HAP-1 (cell line): Measurements from ENCODE around the gene NOSIP.

Experiments used
- DNase-seq, 2 experiments: peaks; one replicate each; pipeline ENCODE4 v3.0.0-alpha.2; 2016 to 2020; ENCODE audit warnings: low spot score in 2 of 2
- H3K27me3 ChIP-seq: fragments of 250-450 bp; sonication (Bioruptor Pico); 2 replicates; pipeline ENCODE4 v1.5.1; 2020; ENCODE audit warnings: low read depth, mild to moderate bottlenecking, moderate library complexity
- H3K36me3 ChIP-seq: fragments of 250-450 bp; sonication (Bioruptor Pico); replicated peaks from 2 replicates; pipeline ENCODE4 v1.5.1; 2020; ENCODE audit warnings: mild to moderate bottlenecking
- H3K4me1 ChIP-seq: fragments of 250-450 bp; sonication (Bioruptor Pico); 2 replicates; pipeline ENCODE4 v1.5.1; 2020; ENCODE audit warnings: mild to moderate bottlenecking
- H3K4me3 ChIP-seq: fragments of 250-450 bp; sonication (Bioruptor Pico); 2 replicates; pipeline ENCODE4 v1.5.1; 2020; ENCODE audit warnings: mild to moderate bottlenecking, moderate library complexity
- H3K9me3 ChIP-seq: fragments of 250-450 bp; sonication (Bioruptor Pico); 2 replicates; pipeline ENCODE4 v1.5.1; 2020; ENCODE audit warnings: mild to moderate bottlenecking, moderate library complexity
- in situ Hi-C: fragments of 300-500 bp; cut with MboI; formaldehyde crosslinking; loops from 3 replicates; pipeline ENCODE4 v1.14.3; 2020; ENCODE audit warnings: low sequenced_read_pairs, inconsistent platforms, mixed read lengths

The NOSIP gene

DNA sequence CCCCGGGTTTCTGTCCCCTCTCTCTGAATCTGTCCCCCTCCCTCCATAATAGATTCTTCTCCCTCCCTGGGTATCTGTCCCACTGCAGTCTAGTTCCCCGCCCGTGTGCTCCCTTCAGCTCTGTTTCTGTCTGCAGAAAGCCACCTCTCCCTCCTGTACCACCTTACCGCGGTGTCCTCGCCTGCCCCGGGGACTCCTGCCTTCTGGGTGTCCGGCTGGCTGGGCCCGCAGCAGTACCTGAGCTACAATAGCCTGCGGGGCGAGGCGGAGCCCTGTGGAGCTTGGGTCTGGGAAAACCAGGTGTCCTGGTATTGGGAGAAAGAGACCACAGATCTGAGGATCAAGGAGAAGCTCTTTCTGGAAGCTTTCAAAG, 66.6 kb downstream of the NOSIP start:
- no peaks in the 10 kb centered on the region for H3K27me3 ChIP-seq
- H3K4me1 ChIP-seq, result no peaks in the 10 kb centered on the region
- in situ Hi-C loops, result no loop called here
- no peaks in the 10 kb centered on the region for H3K9me3 ChIP-seq
- DNase-seq, result no peak
- peak overlapping the region; percentile 25; the same call in 1 of the 2 replicates for H3K4me3 ChIP-seq
- no peaks in the 10 kb centered on the region for H3K36me3 ChIP-seq

DNA sequence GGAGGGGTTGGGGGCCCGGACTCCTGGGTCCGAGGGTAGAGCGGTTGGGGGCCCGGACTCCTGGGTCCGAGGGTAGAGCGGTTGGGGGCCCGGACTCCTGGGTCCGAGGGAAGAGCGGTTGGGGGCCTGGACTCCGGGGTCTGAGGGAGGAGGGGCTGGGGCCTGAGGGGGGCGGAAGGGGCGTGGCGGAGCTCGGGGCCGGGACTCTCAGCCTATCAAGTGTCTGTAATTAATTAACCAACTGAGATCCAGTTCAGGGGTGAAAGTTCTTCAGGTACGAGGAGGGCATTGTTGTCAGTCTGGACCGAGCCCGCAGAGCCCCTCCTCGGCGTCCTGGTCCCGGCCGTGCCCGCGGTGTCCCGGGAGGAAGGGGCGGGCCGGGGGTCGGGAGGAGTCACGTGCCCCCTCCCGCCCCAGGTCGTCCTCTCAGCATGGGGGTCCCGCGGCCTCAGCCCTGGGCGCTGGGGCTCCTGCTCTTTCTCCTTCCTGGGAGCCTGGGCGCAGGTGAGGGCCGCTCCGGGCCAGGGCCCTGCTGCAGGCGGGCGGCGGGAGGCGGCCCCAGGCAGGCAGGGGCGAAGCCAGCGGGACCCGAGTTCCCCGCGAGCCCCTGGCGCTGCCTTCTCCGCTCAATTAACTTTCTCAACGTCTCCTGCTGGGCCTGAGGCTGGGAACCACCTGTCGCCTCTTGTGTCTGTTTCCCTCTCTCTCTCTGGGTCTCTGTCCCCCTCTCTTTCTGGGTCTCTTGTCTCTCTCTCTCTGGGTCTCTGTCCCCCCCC, 67.2 kb downstream of the NOSIP start:
- Histone ChIP-seq H3K36me3 (no peaks in the 10 kb centered on the region), H3K27me3 (no peaks in the 10 kb centered on the region), H3K4me3 (peak overlapping the region; percentile 25), H3K9me3 (no peaks in the 10 kb centered on the region), H3K4me1 (no peaks in the 10 kb centered on the region)
- DNase-seq, result peak in 1 of 2 experiments; percentile 30
- in situ Hi-C loops, result no loop called here

DNA sequence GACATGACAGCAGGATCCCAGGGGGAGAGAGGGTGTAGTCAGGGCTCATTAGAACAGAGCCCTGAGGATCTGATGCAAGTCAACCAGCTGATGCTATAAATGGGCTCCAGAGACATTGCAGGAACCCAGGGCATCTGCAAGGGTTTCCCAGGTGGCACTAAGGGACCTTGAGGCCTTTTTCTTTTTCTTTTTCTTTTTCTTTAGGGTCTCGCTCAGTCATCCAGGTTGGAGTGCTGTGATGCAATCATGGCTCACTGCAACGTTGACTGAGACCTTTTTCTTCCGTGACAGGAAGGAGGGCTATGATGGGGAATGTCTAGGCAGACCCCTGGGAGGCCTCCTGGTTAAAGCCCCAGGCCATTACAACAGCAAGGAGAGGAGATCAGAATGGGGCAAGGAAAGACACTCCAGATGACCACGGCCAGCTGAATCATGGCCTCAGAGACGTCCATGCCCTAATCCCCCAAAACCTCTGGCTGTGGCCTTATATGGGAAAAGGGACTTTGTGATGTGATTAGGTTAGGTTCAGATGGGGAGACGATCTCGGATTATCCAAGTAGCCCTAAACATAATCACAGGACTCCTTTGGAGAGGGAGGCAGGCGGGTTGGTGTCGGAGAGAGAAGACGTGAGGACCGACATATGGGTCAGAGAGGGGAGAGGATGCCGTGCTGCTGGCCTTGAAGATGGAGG, 72.4 kb downstream of the NOSIP start:
- in situ Hi-C loops, result no loop called here
- H3K36me3 ChIP-seq, result no peaks in the 10 kb centered on the region
- peaks cover 9% of the 10 kb centered on the region for H3K4me1 ChIP-seq
- no peaks in the 10 kb centered on the region for H3K9me3 ChIP-seq
- no peak overlapping the region for H3K4me3 ChIP-seq
- no peak for DNase-seq
- H3K27me3 ChIP-seq, result no peaks in the 10 kb centered on the region

DNA sequence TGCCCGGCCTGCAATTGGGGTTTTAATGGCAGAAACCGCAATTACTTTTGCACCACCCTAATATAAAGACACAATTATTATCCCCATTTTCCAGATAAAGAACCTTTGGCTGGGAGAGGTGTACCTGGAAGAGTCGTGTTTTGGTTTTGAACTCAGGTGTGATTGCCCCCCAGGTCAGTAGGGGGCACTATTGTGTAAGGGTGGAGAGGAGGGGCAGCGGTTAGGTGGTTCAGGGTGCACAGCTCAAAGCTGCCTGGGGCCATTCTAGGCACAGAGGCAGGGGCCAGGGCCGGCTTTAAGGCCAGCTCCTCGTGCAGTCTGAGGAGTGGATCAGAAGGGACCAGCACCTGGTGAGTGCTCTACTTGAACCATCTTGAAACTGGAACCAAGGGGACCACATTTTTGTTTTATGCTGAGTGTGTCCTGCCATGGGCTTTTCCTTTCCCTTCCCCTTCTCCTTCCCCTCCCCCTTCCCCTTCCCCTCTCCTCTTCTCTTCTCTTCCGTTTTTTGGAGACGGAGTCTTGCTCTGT, 73.7 kb downstream of the NOSIP start:
- H3K9me3 ChIP-seq, result no peaks in the 10 kb centered on the region
- H3K27me3 ChIP-seq, result no peaks in the 10 kb centered on the region
- H3K4me1 ChIP-seq, result peaks cover 10% of the 10 kb centered on the region
- no peak overlapping the region for H3K4me3 ChIP-seq
- no peaks in the 10 kb centered on the region for H3K36me3 ChIP-seq
- DNase-seq, result peak; percentile 71 to 87
- in situ Hi-C loops, result no loop called here
